ENCODE measurements around the gene OSBP. TPM values are rescaled to one million over a fixed set of nuclear protein-coding genes. Genes with fewer than 3 reads are reported as not detected.

Gene OSBP
- polyA plus RNA-seq, 3 donors = 60.4 to 62.9 (median 62.5) TPM

Other genes with a start within 250 kb of the OSBP start
- not detected for gene OR5A2, start 189.4 kb downstream of the OSBP start, polyA plus RNA-seq (ENCODE audit: insufficient read length in 3 of 3)
- gene OR5A1, start 179.3 kb downstream of the OSBP start, polyA plus RNA-seq (ENCODE audit: insufficient read length in 3 of 3) = not detected
- gene OR4D6, start 158.8 kb downstream of the OSBP start, polyA plus RNA-seq (ENCODE audit: insufficient read length in 3 of 3) = not detected
- not detected for gene OR4D10, start 142.5 kb downstream of the OSBP start, polyA plus RNA-seq (ENCODE audit: insufficient read length in 3 of 3)
- gene OR4D11, start 112.2 kb downstream of the OSBP start, polyA plus RNA-seq (ENCODE audit: insufficient read length in 3 of 3) = not detected
- gene OR4D9, start 104.2 kb downstream of the OSBP start, polyA plus RNA-seq (ENCODE audit: insufficient read length in 3 of 3) = under 1 TPM in 2 of 3 donors, not detected in 1; 0.04 TPM
- gene PATL1, start 53.3 kb upstream of the OSBP start, polyA plus RNA-seq (ENCODE audit: insufficient read length in 3 of 3) = 10 to 100 TPM; 41.4 to 45.8 (median 43.0) TPM
- not detected for gene OR10V1, start 98.1 kb upstream of the OSBP start, polyA plus RNA-seq (ENCODE audit: insufficient read length in 3 of 3)
- 10 to 100 TPM; 49.0 to 55.2 (median 52.6) TPM for gene STX3, start 139.6 kb upstream of the OSBP start, polyA plus RNA-seq (ENCODE audit: insufficient read length in 3 of 3)
- gene MRPL16, start 195.0 kb upstream of the OSBP start, polyA plus RNA-seq (ENCODE audit: insufficient read length in 3 of 3) = 10 to 100 TPM; 60.2 to 68.3 (median 62.8) TPM
- not detected for gene CBLIF, start 229.7 kb upstream of the OSBP start, polyA plus RNA-seq (ENCODE audit: insufficient read length in 3 of 3)